GM12892 (cell line): Measurements from ENCODE around the gene SGTA.

Source experiments
- POLR2A ChIP-seq: IDR thresholded peaks from 2 replicates; pipeline ENCODE4 v1.6.1; 2011; ENCODE audit warnings: low read depth, low read length, control low read depth
- POLR2AphosphoS5 ChIP-seq: IDR thresholded peaks from 2 replicates; pipeline ENCODE4 v1.6.1; 2011; ENCODE audit warnings: low read depth, low read length, control low read depth
- TAF1 ChIP-seq: IDR thresholded peaks from 2 replicates; pipeline ENCODE4 v1.6.1; 2011; ENCODE audit warnings: low read depth, mild to moderate bottlenecking, control low read depth, low read length, borderline replicate concordance

GRCh38 chr19:2798158-2798685 lies 15.1 kb upstream of the SGTA start:
- no peak for TF ChIP-seq POLR2A
- TF ChIP-seq POLR2AphosphoS5: no peak
- no peak for TF ChIP-seq TAF1
